Astrocyte (in vitro differentiated cells and primary cell): ENCODE results near the gene IFNAR1. TPM values are rescaled to one million over a fixed set of nuclear protein-coding genes. Genes with fewer than 3 reads are reported as not detected.

Experiments
- DNase-seq: peaks from one replicate; pipeline ENCODE4 v3.0.0-alpha.2; 2010; ENCODE audit warnings: low read depth
- FAIRE-seq: peaks from 2 replicates; lab custom pipeline; 2011; peaks lifted over from hg19 to GRCh38; lab: Jason Lieb, UNC
- H2AFZ ChIP-seq: 2 replicates; pipeline ENCODE4 v1.6.0; 2012; ENCODE audit warnings: low read depth, low read length, inconsistent platforms
- H3K27ac ChIP-seq: 2 replicates; pipeline ENCODE4 v1.5.1; 2011; ENCODE audit warnings: low read depth, low read length, inconsistent platforms
- H3K27me3 ChIP-seq: 2 replicates; pipeline ENCODE4 v1.6.0; 2011; ENCODE audit warnings: low read length, inconsistent platforms; ENCODE audit not compliant: insufficient read depth
- H3K36me3 ChIP-seq: 2 replicates; pipeline ENCODE4 v1.5.1; 2011; ENCODE audit warnings: low read length, inconsistent platforms; ENCODE audit not compliant: insufficient read depth
- H3K4me1 ChIP-seq: 2 replicates; pipeline ENCODE4 v1.5.1; 2011; ENCODE audit warnings: low read length, inconsistent platforms; ENCODE audit not compliant: insufficient read depth
- H3K4me2 ChIP-seq: 2 replicates; pipeline ENCODE4 v1.6.0; 2012; ENCODE audit warnings: low read length, inconsistent platforms
- H3K4me3 ChIP-seq: 2 replicates; pipeline ENCODE4 v1.5.1; 2011; ENCODE audit warnings: low read depth, mild to moderate bottlenecking, low read length, inconsistent platforms; ENCODE audit not compliant: insufficient read depth
- H3K79me2 ChIP-seq: 2 replicates; pipeline ENCODE4 v1.6.0; 2012; ENCODE audit warnings: mild to moderate bottlenecking, low read length, inconsistent platforms; ENCODE audit not compliant: insufficient read depth
- H3K9ac ChIP-seq: 2 replicates; pipeline ENCODE4 v1.6.0; 2012; ENCODE audit warnings: mild to moderate bottlenecking, low read length, inconsistent platforms
- H3K9me3 ChIP-seq: 2 replicates; pipeline ENCODE4 v1.5.1; 2012; ENCODE audit warnings: low read depth, mild to moderate bottlenecking, low read length, inconsistent platforms; ENCODE audit not compliant: insufficient read depth
- H4K20me1 ChIP-seq: 2 replicates; pipeline ENCODE4 v1.6.0; 2012; ENCODE audit warnings: low read length, inconsistent platforms; ENCODE audit not compliant: insufficient read depth
- H3K27ac Mint-ChIP-seq: one replicate; pipeline ENCODE4 v1.8.0; 2021; ENCODE audit warnings: mild to moderate bottlenecking, mixed read lengths; ENCODE audit not compliant: unreplicated experiment
- H3K27me3 Mint-ChIP-seq: one replicate; pipeline ENCODE4 v1.8.0; 2021; ENCODE audit warnings: low read depth, mixed read lengths; ENCODE audit not compliant: unreplicated experiment
- H3K36me3 Mint-ChIP-seq: one replicate; pipeline ENCODE4 v1.8.0; 2021; ENCODE audit warnings: low read depth, mixed read lengths; ENCODE audit not compliant: unreplicated experiment
- H3K4me1 Mint-ChIP-seq: one replicate; pipeline ENCODE4 v1.8.0; 2021; ENCODE audit warnings: low read depth, mixed read lengths; ENCODE audit not compliant: unreplicated experiment
- H3K4me3 Mint-ChIP-seq: one replicate; pipeline ENCODE4 v1.8.0; 2021; ENCODE audit warnings: mild to moderate bottlenecking, moderate library complexity, mixed read lengths; ENCODE audit not compliant: unreplicated experiment
- H3K9me3 Mint-ChIP-seq: one replicate; pipeline ENCODE4 v1.8.0; 2021; ENCODE audit warnings: mild to moderate bottlenecking, mixed read lengths; ENCODE audit not compliant: unreplicated experiment
- EZH2 ChIP-seq: IDR thresholded peaks from 2 replicates; pipeline ENCODE4 v1.6.1; 2012; ENCODE audit warnings: mild to moderate bottlenecking, low read length, inconsistent platforms; ENCODE audit not compliant: insufficient read depth
- total RNA-seq: library from RNA; stranded (reverse); gene quantifications from 2 replicates; pipeline ENCODE4 v1.2.1, GENCODE V29; 2021
- TF ChIP-seq, protein P1 (sequence below): IDR thresholded peaks from 2 replicates; pipeline ENCODE4 v1.5.1; 2011; ENCODE audit warnings: low read depth, mild to moderate bottlenecking, inconsistent platforms, low read length, moderate library complexity; ENCODE audit not compliant: insufficient read depth

Gene IFNAR1
- total RNA-seq, 1 donor from 2014 or later = 44.0 TPM

- no peak for DNase-seq
- no peaks in the 10 kb centered on the region for H3K9me3 ChIP-seq
- no peak overlapping the region for H3K4me2 ChIP-seq
- H3K4me3 ChIP-seq = no peak overlapping the region
- peaks cover 3% of the 10 kb centered on the region for H3K27me3 ChIP-seq
- Mint-ChIP-seq H3K27me3 (peaks cover 3% of the 10 kb centered on the region), H3K27ac (no peak overlapping the region), H3K9me3 (no peaks in the 10 kb centered on the region), H3K4me1 (peaks cover 3% of the 10 kb centered on the region), H3K36me3 (no peaks in the 10 kb centered on the region), H3K4me3 (no peak overlapping the region)
- H3K9ac ChIP-seq = no peak overlapping the region
- no peaks in the 10 kb centered on the region for H3K79me2 ChIP-seq
- no peak for FAIRE-seq
- H3K4me1 ChIP-seq = no peaks in the 10 kb centered on the region
- H3K36me3 ChIP-seq = no peaks in the 10 kb centered on the region
- TF ChIP-seq EZH2 = no peak
- TF ChIP-seq, protein P1, sequence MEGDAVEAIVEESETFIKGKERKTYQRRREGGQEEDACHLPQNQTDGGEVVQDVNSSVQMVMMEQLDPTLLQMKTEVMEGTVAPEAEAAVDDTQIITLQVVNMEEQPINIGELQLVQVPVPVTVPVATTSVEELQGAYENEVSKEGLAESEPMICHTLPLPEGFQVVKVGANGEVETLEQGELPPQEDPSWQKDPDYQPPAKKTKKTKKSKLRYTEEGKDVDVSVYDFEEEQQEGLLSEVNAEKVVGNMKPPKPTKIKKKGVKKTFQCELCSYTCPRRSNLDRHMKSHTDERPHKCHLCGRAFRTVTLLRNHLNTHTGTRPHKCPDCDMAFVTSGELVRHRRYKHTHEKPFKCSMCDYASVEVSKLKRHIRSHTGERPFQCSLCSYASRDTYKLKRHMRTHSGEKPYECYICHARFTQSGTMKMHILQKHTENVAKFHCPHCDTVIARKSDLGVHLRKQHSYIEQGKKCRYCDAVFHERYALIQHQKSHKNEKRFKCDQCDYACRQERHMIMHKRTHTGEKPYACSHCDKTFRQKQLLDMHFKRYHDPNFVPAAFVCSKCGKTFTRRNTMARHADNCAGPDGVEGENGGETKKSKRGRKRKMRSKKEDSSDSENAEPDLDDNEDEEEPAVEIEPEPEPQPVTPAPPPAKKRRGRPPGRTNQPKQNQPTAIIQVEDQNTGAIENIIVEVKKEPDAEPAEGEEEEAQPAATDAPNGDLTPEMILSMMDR = no peak
- no peak overlapping the region for H3K27ac ChIP-seq
- H2AFZ ChIP-seq = no peak overlapping the region
- no peaks in the 10 kb centered on the region for H4K20me1 ChIP-seq
Observed at GRCh38 chr21:33302796-33303195, 22.0 kb upstream of the IFNAR1 start.

- H3K27me3 Mint-ChIP-seq = peaks cover 3% of the 10 kb centered on the region
- no peak for DNase-seq
- no peak overlapping the region for H3K4me3 ChIP-seq
- no peak overlapping the region for H3K27ac Mint-ChIP-seq
- H3K27ac ChIP-seq = no peak overlapping the region
- H3K36me3 ChIP-seq = no peaks in the 10 kb centered on the region
- H3K79me2 ChIP-seq = no peaks in the 10 kb centered on the region
- no peaks in the 10 kb centered on the region for H4K20me1 ChIP-seq
- no peak for FAIRE-seq
- no peak overlapping the region for H2AFZ ChIP-seq
- H3K9me3 Mint-ChIP-seq = no peaks in the 10 kb centered on the region
- no peak for TF ChIP-seq EZH2
- TF ChIP-seq, protein P1 = no peak
- H3K4me2 ChIP-seq = no peak overlapping the region
- H3K4me1 Mint-ChIP-seq = peaks cover 6% of the 10 kb centered on the region
- H3K4me1 ChIP-seq = no peaks in the 10 kb centered on the region
- peaks cover 3% of the 10 kb centered on the region for H3K27me3 ChIP-seq
- no peaks in the 10 kb centered on the region for H3K9me3 ChIP-seq
- H3K9ac ChIP-seq = no peak overlapping the region
- H3K4me3 Mint-ChIP-seq = no peak overlapping the region
- H3K36me3 Mint-ChIP-seq = no peaks in the 10 kb centered on the region
Observed at GRCh38 chr21:33305344-33305671, 19.5 kb upstream of the IFNAR1 start.

DNA sequence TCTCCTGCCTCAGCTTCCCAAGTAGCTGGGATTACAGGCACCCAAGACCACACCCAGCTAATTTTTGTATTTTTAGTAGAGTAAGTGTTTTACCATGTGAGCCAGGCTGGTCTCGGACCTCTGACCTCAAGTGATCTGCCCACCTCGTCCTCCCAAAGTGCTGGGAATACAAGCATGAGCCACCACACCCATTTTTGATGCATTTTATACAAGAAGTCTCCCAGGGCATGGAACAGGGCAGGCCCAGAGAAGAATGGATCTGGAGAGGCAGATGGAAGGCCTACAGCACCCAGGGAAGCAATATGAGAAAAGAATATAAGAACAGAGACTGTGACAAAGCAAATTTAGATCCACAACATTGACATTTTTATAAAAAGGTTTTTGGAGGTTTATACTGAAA is 18.8 kb upstream of the IFNAR1 start:
- no peaks in the 10 kb centered on the region for H3K79me2 ChIP-seq
- no peaks in the 10 kb centered on the region for H3K9me3 ChIP-seq
- H3K27me3 ChIP-seq = peaks cover 3% of the 10 kb centered on the region
- no peak overlapping the region for H3K4me2 ChIP-seq
- TF ChIP-seq, protein P1 = no peak
- TF ChIP-seq EZH2 = no peak
- H3K4me3 ChIP-seq = no peak overlapping the region
- peaks cover 3% of the 10 kb centered on the region for H3K27me3 Mint-ChIP-seq
- H3K4me1 ChIP-seq = no peaks in the 10 kb centered on the region
- no peaks in the 10 kb centered on the region for H4K20me1 ChIP-seq
- H3K36me3 Mint-ChIP-seq = no peaks in the 10 kb centered on the region
- no peak overlapping the region for H3K4me3 Mint-ChIP-seq
- H3K27ac ChIP-seq = no peak overlapping the region
- FAIRE-seq (no peak), DNase-seq (no peak)
- no peak overlapping the region for H3K9ac ChIP-seq
- no peak overlapping the region for H2AFZ ChIP-seq
- H3K27ac Mint-ChIP-seq = no peak overlapping the region
- H3K36me3 ChIP-seq = no peaks in the 10 kb centered on the region
- peaks cover 6% of the 10 kb centered on the region for H3K4me1 Mint-ChIP-seq
- H3K9me3 Mint-ChIP-seq = no peaks in the 10 kb centered on the region
